Activated naive CD4-positive, alpha-beta T cell treated with Interleukin-2 at 50 U/mL for 16 hours (primary cell): ENCODE data around the gene PDE3A.
"Not testable (repeated sequence)": the region's sequence is repeated elsewhere in the genome, so short reads cannot be mapped to it uniquely, and the experiment has no call there.

Experiments
- DNase-seq: peaks from one replicate; pipeline ENCODE4 v3.0.0-alpha.2; 2020

Gene PDE3A

DNA sequence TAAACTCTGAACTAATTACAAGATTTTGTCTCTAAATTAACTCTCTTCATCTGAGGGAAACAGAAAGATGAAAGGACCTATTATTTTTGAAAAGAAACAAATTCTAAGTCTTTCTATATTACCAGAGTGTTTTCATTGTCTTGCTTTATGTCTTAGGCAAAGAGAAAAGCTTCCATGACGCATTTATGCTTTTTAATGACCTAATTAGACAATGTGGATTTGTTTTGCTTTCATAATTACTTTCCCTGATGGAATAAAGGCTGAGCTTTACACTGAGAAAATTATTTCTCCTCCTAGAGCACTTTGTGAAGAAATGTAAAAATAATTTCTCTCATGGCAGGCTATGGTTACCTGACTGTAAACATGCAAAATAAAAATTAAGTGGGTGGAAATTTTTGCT is 188.8 kb downstream of the PDE3A start:
- DNase-seq, result no peak

DNA sequence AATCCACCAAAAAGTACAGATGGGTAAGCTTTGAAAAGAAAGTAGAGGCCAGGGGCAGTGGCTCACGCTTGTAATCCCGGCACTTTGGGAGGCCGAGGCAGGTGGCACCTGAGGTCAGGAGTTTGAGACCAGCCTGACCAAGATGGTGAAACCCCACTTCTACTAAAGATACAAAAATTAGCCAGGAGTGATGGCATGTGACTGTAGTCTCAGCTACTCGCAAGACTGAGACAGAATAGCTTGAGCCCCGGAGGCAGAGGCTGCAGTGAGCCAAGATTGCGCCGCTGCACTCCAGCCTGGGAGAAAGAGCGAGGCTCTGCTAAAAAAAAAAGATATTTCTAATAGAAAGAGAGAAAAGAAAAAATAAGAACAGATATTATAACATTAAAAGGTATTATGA is 192.6 kb downstream of the PDE3A start:
- no peak for DNase-seq

DNA sequence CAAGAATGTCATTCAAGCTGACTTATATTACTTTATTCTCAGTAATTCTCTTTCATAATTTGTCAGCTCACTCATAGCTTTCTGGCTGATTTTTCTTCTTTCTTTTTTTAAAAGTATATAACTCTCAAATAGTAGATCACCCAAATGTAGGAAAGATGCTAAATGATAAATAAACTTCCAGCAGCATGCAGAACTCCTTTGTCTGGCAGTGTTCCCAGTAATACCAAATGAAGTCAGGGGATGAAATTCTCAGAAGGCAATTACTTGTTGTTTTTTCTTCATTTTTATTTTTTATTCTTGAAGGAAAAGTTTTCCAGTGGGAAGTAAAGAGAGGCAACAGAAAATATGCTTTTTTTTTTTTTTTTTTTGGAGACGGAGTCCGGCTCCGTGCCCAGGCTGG is 193.5 kb downstream of the PDE3A start:
- DNase-seq, result no peak

DNA sequence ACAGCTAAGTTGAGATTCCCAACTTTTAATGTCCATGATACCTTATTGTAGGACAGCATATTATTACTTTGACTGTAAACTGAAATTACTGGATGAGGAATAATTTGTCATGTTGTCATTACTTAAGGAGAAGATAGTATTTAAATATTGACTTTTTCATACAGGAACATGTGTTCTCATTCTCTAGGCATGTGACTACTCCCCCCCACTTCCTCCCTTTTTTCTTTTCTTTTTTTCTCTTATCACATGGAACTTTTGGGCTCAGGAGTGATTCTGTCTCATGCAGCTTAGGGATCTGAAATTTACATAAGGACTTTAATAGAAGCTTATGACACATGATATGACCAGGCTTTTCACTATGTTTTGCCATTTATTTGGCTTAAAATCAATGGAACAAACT is 199.1 kb downstream of the PDE3A start:
- no peak for DNase-seq

DNA sequence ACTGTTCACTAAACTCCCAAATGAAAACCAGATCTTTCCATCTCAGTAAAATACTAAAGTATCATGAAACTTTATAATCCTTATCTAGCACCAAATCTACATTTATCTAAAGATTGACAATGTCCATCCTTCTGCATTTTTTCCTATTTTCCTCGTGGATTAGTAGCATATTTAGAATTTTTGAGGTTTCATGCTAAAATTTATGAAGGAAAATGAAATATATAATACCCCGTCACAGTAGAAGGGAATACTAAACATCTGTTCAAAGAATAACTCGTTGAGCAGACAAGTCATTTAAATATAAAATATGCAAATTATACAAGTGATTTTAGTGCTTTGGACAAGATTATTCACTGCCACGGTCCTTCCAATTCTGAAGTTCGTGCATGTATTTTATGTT is 204.1 kb downstream of the PDE3A start:
- DNase-seq, result no peak

DNA sequence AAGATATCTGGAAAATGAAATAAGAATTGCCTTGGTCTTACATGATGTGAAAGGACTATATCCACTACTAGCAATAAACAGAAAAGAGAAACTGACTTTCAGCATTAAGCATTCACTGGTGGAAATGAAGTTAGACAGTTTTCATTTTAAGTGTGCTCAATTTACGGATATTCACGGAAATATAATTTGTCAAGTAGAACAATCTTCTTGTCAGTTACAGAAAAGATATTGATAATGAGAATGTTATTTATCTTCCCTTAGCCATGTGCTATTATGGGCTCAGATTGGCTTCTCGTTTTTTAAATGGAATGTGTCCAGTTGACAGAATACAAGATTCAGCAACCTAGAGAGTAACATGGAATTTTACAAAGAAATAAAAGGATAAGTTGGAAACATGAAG is 208.2 kb downstream of the PDE3A start:
- no peak for DNase-seq

DNA sequence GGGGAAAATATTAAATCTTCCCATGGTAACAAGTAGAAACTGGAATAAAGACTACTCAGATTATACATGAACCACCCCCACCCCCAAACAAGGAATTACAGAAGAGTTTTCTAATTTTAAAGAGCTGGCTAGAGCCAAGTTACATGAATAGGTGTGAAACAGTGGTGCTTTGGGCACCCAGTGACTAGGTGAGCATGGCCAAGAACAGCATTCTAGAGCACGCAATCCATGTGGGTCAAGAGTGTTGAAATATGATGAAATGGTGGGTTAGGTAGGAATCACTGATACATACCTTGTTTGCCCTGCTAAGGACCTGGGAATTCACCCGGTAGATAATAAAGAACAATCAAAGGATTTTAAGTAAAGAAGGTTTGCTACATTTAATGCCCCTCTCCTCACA is 208.7 kb downstream of the PDE3A start:
- DNase-seq, result no peak

DNA sequence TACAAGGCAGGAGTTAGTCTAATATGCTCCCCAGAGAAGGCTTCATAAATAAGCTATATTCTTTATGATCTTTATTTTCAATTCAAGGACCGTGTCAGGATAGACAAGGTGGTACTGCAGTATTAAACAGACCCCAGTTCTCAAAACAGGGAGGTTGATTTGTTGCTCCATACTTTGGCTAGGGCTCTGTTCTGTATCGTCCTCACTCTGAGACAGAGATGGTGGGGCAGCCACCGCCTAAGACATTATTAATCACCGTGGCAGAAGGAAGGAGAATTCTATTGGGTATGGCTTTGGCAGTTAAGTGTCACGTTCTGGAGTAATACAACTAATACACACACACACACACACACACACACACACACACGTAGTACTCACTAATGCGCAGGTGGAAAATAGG is 209.8 kb downstream of the PDE3A start:
- DNase-seq, result no peak

DNA sequence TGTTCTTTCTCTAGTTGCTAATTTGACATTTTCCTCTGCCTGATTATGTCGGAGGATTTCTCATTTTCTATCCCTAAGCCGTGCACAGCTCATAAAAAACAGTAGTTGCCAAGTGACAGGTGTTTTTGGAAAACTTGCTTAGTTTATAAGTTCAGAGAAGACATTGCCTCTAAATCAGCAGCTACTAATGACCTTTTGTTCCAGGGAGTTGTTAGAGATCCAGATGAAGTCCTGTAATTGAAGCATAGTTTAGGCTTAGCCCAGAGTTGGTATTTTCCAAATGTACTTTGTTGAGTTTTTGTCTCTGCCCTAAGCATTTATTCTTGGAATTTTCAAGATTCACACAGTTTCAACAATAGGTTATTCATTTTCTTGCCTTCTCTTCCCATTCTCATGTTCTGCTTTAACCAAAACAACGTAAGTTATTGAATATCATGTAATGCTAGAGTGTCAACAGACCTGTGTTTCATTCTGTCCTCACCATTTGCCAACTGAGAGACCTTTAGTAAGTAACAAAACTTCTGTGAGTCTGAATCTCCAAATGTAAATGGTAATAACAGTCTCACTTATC is 216.8 kb downstream of the PDE3A start:
- DNase-seq, result no peak

DNA sequence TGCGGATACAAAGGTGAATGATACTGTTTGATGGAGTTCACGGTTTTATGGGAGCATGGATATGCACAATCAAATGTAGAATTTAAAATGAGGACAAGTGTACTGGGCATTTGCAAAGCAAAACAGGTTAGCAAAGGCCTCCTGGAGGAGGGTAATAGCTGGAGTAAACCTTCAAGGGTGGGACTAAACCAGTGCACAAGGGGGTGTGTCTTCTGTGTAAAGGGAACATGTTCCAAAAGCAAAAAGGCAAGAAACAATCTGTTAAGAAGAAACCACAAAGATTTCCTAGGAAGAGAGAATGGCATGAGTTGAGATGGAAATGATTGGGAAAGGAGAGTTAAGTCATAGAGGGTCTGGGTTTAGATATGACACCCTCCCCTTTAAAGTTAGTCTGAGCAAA is 217.6 kb downstream of the PDE3A start:
- DNase-seq, result no peak

DNA sequence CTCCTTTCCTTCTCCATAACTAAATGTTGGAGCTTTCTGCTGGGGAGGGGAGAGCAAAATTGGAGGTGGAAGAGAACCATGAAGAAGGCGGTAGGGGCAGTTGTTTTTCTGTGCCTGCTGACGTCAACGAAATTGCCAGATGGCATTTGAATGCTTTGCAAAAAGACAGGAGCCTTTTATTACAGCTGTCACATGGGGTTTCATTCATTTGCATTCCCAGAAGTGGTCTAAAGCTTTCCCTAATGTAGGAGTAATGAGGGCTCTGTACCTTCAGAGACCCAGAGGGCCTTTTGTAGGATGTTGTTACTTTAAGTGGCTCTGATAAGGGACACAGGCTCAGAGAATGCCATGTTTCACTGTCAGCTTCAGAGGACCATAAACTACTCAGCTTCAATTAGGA is 219.7 kb downstream of the PDE3A start:
- no peak for DNase-seq

DNA sequence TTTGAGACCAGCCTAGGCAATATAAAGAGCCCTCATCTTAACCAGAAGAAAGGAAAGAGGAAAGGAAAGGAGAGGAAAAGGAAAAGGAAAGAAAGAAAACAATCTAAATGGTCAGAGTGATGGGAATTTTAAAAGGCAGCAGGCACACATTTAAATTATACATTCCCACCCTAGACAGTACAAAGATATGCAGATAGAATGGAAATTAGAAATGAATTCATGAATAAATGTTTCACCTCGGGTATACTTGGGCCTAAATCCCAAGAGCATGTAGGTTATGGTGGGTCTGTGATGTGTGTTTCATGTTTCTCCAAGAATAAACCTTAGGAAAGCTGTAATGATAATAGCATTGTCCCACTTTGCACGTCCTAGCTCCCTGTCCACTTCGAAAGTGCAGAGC is 222.2 kb downstream of the PDE3A start:
- DNase-seq, result no peak

DNA sequence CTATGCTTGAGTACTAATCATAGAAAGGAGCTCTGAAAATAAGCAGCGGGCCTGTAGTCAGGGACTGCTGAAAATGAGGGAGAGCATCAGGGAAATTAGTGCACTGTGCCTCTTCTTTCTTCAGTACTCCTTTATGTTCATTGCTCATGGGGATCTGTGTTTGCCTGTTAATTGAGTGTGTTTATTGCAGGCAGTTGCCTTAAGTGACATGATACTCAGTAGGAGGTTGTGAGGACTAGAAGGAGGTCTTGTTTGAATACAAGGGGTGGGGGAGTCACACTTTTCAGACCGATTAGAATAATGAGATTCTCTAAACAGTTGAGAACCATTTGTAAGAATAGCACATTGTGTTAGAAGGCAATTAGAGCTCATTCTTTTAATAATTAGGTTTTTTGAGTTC is 224.2 kb downstream of the PDE3A start:
- DNase-seq, result no peak

DNA sequence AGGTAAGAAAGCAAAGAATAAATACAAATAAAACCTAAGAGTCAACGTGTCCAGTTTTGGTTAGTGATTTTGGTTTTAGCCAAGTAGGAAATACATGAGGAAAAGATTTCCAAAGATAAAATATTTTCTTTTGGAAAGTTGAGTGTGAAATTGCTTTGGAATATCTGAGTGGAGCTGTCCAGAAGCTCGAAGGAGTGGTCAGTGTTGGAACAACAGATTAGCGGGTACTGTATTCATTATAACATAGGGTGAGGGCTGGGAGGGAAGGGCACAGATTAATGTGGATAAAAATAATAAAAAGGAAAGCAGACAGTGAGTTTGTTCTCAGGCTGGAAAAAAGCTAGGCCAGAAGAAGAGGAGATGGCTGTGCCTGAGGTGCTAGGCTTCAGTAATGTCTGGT is 225.3 kb downstream of the PDE3A start:
- no peak for DNase-seq

DNA sequence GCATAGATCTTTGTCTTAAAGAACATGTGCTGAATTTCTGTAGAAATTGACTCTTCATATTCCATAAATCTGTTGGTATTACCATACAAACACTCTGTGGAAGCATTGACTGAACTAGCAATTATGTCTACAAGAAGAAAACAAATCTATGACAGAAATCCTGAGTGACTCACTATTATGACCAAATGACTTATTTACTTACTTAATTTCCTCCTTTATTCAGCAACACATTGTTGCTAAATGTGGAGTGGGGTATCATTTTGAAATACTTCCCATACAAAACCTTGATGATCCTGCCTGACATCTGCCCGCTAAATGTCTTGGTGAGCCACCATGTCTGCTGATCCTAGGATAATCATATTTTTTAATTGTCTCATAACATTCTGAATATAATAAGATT is 227.7 kb downstream of the PDE3A start:
- DNase-seq, result no peak

DNA sequence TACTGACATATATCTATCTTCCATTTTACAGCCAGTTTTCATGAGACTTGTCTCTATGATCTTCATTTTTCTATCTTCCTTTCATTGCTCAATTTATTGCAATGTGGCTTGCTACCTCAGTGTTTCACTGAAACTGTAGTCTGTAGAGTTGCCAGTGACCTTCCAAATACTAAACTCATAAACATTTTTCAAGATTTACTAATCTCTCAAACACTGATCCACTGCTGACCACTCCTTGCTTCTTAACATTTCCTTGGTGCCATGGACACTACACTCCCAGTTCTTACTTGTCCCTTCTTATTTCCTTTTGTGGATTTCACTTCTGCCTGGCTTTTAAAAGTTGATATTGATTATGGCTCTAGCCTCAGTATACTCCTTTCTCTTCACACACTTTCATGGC is 231.4 kb downstream of the PDE3A start:
- no peak for DNase-seq

DNA sequence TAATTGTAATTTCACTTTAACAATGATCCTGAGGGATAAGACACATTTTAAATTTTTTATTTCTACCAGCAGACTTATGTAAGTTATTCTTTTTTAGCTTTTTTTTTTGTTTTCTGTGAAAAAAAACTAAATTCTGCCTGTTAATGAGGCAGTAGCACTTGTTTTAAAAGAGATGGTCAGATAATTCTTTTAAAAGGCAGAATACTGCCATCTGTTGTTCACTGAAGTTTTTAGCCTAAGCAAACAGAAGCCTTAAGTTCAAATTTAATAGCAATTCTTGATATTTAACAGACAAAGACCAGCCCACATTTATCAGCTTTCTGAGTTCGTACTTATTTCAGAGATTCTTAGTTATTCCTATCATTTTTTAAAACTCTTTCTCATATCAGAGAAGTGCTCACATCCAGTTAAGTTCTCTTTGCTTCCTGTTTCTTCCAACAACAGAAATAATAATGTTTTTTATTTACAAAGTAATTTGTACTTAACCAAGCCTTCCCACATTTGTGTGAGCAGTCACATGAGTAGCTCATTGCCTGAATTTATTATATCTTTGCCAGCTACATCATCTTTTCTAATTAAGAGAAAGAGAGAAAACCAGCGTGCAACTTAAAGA is 233.4 kb downstream of the PDE3A start:
- DNase-seq, result no peak

DNA sequence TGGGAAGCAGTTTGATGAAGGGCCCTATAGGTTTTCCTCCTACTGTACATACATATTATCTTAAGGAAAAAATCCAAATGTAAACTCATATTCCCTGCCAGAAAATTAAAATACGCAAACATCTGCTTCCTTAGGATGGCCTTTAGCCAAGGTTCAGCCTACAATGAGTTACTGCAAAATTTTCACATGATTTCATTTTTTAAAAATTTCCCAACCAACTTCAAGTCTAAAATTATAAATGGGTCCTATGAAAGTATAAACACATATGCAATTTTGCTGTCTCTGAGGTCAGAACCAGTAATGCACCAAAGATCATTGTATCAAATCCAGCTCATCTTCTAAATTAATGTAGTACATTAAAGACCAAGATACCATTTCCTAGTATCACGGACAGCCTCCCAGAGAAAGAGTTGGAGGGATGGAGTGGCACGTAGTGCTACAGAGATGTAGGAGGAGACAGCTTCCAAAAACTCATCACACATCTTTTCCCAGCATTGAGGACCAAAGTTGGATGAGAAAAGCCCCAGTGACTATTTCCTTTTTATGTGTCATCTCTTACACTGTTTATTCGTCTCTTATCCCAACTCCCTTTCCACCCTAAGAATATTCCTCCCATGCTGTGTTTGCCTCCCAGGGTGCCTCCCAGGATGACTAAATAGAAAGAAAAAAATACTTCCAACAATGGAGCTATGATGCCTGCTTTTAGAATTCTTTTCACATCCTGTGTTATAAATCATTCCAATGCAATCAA is 234.5 kb downstream of the PDE3A start:
- DNase-seq, result no peak

DNA sequence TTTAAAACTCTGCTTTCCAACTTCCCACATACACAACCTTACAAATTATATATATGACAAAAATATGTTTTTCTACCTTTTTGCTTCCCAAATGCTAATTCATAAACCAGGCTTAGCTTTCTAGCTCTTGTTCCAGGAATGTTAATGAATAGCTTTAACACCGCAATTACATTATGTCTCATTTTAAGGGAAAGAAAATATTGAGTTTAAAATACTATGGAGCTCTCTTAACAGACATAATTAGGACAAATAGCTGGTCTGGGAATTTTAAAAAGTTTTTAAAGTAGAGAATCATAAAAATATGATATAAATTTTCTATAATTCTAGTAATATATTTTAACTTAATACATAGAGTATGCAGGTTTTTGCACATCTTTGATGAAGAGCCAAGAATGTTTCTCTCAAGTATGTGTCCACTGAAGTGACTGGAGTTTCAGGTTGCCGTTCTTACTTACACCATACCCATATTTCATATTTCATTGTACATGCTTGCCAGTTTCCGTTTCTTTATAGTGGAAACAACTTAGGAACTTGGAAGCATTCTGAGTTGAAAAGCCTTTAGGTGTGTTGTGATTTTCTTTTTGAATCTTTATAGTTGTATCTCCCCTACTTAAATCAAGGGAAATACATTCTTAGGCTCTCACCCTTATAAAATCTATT is 236.2 kb downstream of the PDE3A start:
- DNase-seq, result no peak

DNA sequence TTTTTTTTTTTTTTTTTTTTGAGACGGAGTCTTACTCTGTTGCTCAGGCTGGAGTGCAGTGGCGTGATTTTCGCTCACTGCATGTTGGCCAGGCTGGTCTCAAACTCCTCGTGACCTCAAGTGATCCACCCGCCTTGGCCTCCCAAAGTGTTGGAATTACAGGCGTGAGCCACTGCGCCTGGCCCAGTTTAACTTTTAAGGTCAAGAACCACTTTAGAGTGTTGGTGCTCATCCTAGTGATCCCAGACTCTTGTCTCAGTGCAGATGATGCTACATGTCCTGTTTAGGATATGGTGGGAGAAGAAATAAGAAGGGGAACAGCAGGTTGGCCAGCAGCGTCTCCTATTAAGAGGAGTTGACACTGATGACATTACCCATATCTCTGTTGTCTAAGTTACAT is 246.7 kb downstream of the PDE3A start:
- not testable (repeated sequence) for DNase-seq

DNA sequence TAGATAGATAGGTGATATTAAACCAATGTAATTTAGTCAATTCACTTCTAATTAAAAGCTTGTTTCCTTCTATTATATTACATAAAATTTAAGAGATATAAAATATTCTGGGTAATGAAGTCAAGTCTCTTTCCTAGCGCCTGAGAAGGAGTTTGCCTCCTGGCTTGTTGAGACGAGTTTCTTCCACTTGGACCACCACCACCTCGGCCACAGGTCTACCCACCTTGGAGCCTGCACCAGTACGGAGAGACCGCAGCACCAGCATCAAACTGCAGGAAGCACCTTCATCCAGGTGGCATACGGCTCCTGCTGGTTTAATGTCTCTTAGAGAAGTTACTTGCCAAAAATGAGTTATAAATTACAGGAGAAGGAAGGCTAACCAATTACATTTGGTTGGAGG is 247.8 kb downstream of the PDE3A start:
- no peak for DNase-seq

DNA sequence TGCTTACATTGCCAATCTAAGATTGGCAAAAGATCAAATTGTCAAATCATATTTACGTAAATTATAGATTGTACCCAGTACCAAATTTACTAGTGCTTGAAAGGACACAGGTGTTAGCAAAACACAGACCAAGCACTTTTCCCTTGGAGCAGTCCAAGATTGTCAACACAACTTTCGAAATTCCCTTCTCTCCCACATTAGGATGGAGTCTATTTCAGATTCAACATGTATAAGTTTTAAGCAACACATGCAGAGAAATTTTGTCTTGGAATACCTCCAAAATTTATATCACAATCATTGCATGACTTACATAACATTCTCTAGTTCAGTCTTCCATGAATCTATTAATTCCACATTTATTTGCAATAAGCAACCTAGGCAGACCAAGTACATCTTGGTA is 251.9 kb downstream of the PDE3A start:
- no peak for DNase-seq

DNA sequence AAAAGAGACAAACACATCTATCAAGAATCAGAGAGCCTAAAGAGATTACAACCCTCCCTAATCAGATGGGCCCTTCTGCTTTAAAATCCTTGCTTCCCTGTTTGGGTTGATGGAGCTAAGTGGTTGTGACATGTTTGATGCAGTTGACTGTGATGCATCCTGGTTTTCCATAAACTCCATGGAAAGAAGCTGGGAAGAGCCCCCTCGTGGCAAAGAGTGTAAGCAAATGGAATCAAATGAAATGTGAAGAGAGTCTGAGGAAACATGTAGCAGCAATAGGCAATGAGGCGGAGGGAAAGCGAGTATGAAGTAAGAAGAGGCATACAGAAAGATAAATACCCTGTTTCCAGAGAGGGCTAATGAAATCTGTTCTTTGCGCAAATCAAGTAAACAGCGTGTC is 256.4 kb downstream of the PDE3A start:
- DNase-seq, result no peak

DNA sequence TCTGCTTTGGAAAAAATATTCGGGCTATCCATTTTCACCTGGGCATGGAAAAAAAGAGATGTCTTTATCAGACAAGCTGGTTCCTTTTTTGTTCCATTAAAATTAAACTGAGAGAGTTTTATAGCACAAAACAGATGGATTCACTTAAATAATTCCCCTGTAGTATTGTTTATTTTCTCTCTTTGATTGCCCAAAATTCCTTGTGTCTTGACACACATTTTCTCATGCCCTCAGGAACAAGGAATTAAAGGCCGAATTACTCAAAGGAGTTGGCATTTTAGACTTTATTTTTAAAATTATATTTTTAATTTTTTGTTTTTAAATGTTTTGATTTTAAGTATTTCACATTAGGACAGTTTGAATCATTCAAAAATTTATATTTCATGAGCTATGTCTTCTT is 257.2 kb downstream of the PDE3A start:
- no peak for DNase-seq
